Stomach smooth muscle (tissue), 2 donors: ENCODE data around the gene CLTB.

Experiments used
- H3K27ac ChIP-seq: one replicate; pipeline ENCODE4 v1.7.0; 2013; ENCODE audit warnings: mild to moderate bottlenecking, low read length, inconsistent platforms
- H3K27me3 ChIP-seq, 2 donors: one replicate each; pipeline ENCODE4 v1.7.0; 2013; ENCODE audit warnings: low read length in 2 of 2; ENCODE audit not compliant: insufficient read depth in 2 of 2, control insufficient read depth in 1 of 2
- H3K36me3 ChIP-seq, 2 donors: one replicate each; pipeline ENCODE4 v1.7.0; 2013; ENCODE audit warnings: low read length in 2 of 2; ENCODE audit not compliant: control insufficient read depth in 2 of 2, insufficient read depth in 2 of 2
- H3K4me1 ChIP-seq: one replicate; pipeline ENCODE4 v1.7.0; 2013; ENCODE audit warnings: low read length; ENCODE audit not compliant: control insufficient read depth, insufficient read depth
- H3K4me3 ChIP-seq, 2 donors: one replicate each; pipeline ENCODE4 v1.7.0; 2013; ENCODE audit warnings: low read length in 2 of 2
- H3K9ac ChIP-seq, 2 donors: one replicate each; pipeline ENCODE4 v1.7.0; 2013; ENCODE audit warnings: low read length in 2 of 2, mild to moderate bottlenecking in 1 of 2
- H3K9me3 ChIP-seq, 2 donors: one replicate each; pipeline ENCODE4 v1.7.0; 2013; ENCODE audit warnings: low read length in 2 of 2; ENCODE audit not compliant: control insufficient read depth in 2 of 2
- donor health status: healthy.
- donor health status: Pancreatic carcinoma.

The CLTB gene

DNA sequence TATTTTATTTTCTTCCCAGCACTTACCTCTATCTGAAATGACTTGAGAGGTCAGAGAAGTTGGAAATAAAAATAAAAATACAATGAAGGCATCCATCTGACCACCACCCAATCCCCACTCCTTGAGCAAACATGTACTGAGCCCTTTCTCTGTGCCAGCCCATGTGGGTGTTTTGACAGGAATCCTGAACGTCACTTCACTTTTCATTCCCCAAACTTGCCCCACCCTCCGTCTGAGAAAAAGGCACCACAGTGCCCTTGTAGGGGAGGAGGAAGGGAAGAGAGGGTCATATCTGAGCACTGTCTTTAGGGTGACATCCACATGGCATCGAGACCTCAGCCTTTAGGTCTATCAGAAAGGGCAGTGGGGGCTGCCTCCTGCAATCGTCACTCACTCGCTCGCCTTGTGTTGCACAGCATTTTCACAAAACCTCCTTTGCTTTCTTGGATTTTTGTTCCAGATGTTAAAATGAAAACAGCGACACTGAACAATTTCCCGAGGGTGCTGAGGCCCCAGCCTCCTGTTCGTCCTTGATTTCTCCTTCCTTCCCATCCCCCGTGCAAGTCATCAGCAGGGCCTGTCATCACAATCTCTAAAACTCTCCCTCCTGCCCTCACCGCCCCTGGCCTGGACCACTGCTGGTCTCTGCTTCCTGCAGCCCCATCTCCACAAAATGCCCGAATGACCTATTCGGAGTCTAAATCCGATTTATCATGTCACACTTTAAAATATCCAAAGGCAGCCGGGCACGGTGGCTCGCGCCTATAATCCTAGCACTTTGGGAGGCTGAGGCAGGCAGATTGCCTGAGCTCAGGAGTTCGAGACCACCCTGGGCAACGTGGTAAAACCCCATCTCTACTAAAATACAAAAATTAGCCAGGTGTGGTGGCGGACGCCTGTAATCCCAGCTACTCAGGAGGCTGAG lies 14.8 kb downstream of the CLTB start:
- Histone ChIP-seq H3K4me1 (no peaks in the 10 kb centered on the region), H3K27ac (no peak overlapping the region), H3K36me3 (peaks cover 11 to 22% of the 10 kb centered on the region in 2 donors), H3K27me3 (no peaks in the 10 kb centered on the region), H3K9me3 (no peaks in the 10 kb centered on the region), H3K9ac (no peak overlapping the region), H3K4me3 (no peak overlapping the region)

DNA sequence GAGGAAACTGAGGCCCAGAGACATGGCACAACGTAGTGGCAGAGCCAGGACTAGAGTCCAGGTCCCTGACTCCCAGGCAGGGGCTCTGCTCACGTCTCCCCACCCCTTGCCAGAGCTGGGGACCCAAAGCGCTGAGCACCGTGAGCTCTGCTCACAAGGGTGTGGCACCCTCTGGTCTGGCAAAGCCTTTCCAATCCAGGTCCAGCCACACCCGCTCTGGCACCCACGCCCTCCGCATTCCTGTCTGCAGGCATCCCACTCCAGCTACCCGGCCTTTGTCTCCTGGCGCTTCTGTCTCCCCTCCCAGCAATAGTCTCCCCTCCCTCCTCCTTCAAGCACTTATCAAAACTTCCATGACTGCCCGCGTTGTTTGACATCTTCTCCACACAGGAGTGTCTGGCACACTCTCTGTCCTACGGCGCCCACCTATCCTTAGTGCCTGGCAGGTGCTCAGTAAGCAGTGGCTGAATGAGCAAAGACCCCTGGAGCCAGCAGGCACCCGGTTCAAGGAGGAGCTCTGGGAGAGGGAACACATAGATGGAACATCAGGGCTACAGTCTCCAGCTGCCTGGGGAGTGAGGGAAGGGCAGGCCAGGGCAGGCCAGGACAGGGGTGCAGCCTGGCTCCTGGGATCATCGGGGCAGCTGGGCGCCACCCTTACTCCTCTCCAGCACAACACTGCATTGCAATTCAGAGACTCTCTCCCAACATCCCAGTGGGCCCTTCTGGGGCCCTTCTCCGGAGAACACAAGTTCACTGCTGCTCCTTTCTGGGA lies 15.8 kb downstream of the CLTB start:
- peaks cover 11 to 20% of the 10 kb centered on the region in 2 donors for H3K36me3 ChIP-seq
- H3K27me3 ChIP-seq = no peaks in the 10 kb centered on the region
- H3K4me3 ChIP-seq = no peak overlapping the region
- no peaks in the 10 kb centered on the region for H3K4me1 ChIP-seq
- H3K9me3 ChIP-seq = no peaks in the 10 kb centered on the region
- no peak overlapping the region for H3K27ac ChIP-seq
- H3K9ac ChIP-seq = no peak overlapping the region

DNA sequence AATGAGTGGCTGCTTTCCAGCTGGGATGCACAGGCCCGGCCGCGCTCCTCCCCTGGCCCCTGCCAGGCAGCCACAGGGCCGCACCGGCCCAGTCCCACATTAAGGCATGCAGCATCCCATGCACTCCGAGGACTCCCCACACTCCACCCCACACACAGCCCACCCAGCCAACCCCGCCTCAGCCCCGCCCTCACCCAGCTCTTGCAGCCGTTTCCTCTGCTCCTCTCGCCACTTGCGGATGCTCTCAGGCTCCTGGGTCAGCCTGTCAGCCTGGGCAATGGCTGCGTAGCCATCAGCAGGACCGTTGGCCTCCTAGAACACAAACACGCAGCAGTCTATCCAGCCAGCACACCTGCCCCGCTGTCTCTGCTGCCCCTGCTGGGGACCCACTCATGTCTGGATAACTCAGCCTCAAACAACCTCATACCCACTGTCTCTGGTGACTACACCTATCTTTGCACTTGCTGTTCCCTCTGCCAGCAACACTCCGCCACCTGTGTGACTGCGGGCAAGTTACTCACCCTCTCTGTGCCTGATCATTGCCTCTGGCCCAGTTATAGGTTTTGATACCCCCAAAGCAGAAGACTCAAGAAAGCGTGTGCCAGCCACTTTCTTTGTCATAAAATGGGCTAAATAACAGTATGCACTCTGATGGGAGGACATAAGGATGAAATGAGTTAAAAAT lies 18.5 kb downstream of the CLTB start:
- no peak overlapping the region for H3K27ac ChIP-seq
- H3K4me3 ChIP-seq = no peak overlapping the region
- H3K9ac ChIP-seq = no peak overlapping the region
- H3K27me3 ChIP-seq = no peaks in the 10 kb centered on the region
- no peaks in the 10 kb centered on the region for H3K9me3 ChIP-seq
- no peaks in the 10 kb centered on the region for H3K4me1 ChIP-seq
- H3K36me3 ChIP-seq = peaks cover 23 to 35% of the 10 kb centered on the region in 2 donors

GRCh38 chr5:176396330-176396729 lies 20.0 kb downstream of the CLTB start:
- Histone ChIP-seq H3K4me3 (no peak overlapping the region), H3K4me1 (no peaks in the 10 kb centered on the region), H3K27me3 (no peaks in the 10 kb centered on the region), H3K27ac (peak overlapping the region; percentile 11), H3K9ac (no peak overlapping the region), H3K36me3 (peaks cover 34 to 45% of the 10 kb centered on the region in 2 donors), H3K9me3 (no peaks in the 10 kb centered on the region)

DNA sequence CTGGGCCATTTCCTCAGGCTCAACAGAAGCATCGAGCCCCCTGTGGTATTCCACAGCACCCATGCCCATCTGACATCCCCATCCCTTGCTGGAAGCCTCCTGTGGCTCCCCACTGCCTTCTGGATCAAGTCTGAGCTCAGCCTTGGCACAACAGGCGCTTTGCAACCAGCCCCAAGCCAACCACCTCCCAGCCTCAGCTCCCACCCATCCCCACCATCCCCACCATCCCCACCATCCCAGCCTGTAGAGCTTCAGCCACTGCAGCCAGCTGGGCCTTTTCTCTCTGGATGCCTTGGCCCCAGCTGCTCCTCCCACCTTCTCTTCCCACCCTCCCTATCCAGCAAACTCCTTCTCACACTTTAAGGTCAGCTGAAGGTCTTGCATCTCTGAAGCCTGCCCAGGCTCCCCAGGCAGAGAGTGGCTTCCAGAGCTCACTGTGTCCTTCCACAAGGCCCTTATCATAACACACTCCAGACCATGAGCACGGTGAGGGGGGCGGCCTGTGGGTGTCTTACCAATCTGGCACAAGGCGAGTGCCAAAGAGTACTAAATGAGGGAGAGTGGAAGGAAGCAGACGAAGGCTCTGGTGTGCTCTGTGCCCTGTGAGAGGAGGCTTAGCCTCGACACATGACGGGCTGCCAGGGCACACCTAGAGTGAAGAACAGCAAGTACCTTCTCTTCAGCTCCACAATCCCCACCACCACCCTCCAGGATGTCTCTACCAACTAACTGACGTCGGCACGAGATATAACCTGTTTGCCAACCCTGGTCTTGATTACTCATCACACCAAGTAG lies 21.3 kb downstream of the CLTB start:
- no peak overlapping the region for H3K9ac ChIP-seq
- H3K36me3 ChIP-seq = peaks cover 37 to 45% of the 10 kb centered on the region in 2 donors
- H3K4me1 ChIP-seq = no peaks in the 10 kb centered on the region
- no peak overlapping the region for H3K4me3 ChIP-seq
- H3K27ac ChIP-seq = no peak overlapping the region
- H3K27me3 ChIP-seq = no peaks in the 10 kb centered on the region
- no peaks in the 10 kb centered on the region for H3K9me3 ChIP-seq

DNA sequence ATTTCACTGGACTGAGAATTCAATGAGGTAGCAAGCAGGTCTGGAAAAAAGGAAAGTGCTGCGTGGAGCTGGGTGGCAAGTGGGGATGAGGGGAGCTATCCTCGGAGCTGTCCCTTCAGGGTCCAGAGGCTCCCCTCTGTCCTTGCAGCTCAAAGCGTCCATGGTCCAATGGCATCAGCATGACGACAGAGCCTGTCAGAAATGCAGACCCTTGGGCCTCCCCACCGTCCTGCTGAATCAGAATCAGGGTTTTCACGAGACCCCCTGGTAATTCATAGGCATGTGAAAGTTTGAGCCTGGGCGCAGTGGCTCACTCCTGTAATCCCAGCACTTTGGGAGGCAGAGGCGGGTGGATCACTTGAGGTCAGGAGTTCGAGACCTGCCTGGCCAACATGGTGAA lies 22.2 kb downstream of the CLTB start:
- H3K9me3 ChIP-seq = no peaks in the 10 kb centered on the region
- no peaks in the 10 kb centered on the region for H3K27me3 ChIP-seq
- H3K4me3 ChIP-seq = no peak overlapping the region
- no peak overlapping the region for H3K9ac ChIP-seq
- H3K27ac ChIP-seq = no peak overlapping the region
- H3K4me1 ChIP-seq = peaks cover 6% of the 10 kb centered on the region
- H3K36me3 ChIP-seq = peaks cover 37 to 45% of the 10 kb centered on the region in 2 donors

GRCh38 chr5:176392526-176392925 lies 23.8 kb downstream of the CLTB start:
- Histone ChIP-seq H3K9ac (no peak overlapping the region), H3K4me3 (no peak overlapping the region), H3K36me3 (peaks cover 37 to 45% of the 10 kb centered on the region in 2 donors), H3K4me1 (peaks cover 15% of the 10 kb centered on the region), H3K27ac (no peak overlapping the region), H3K27me3 (no peaks in the 10 kb centered on the region), H3K9me3 (no peaks in the 10 kb centered on the region)

GRCh38 chr5:176391999-176392398 lies 24.3 kb downstream of the CLTB start:
- H3K4me1 ChIP-seq = peaks cover 18% of the 10 kb centered on the region
- H3K4me3 ChIP-seq = no peak overlapping the region
- no peaks in the 10 kb centered on the region for H3K27me3 ChIP-seq
- H3K27ac ChIP-seq = no peak overlapping the region
- peaks cover 36 to 44% of the 10 kb centered on the region in 2 donors for H3K36me3 ChIP-seq
- no peaks in the 10 kb centered on the region for H3K9me3 ChIP-seq
- no peak overlapping the region for H3K9ac ChIP-seq

- Histone ChIP-seq H3K9me3 (no peaks in the 10 kb centered on the region), H3K4me1 (peaks cover 18% of the 10 kb centered on the region), H3K9ac (no peak overlapping the region), H3K4me3 (no peak overlapping the region), H3K27me3 (no peaks in the 10 kb centered on the region), H3K27ac (no peak overlapping the region), H3K36me3 (peaks cover 36 to 40% of the 10 kb centered on the region in 2 donors)
These were observed 24.9 kb downstream of the CLTB start for GRCh38 chr5:176391479-176391878.
